Upper lobe of left lung (tissue), 6 donors: ENCODE results near the gene HACL1. TPM values are rescaled to one million over a fixed set of nuclear protein-coding genes. Genes with fewer than 3 reads are reported as not detected.

Experiments
- ATAC-seq, 2 donors: fragments of 200-7000 bp; cut with Tn5 transposase; one replicate each; pipeline ENCODE4 v1.9.1; 2022; ENCODE audit warnings: mild to moderate bottlenecking in 2 of 2, moderate library complexity in 2 of 2; ENCODE audit not compliant: low FRiP score in 2 of 2
- DNase-seq, 2 donors: peaks; one replicate each; pipeline ENCODE4 v3.0.0-alpha.2; 2019 to 2020
- H3K27ac ChIP-seq, 4 donors: fragments of 200-600 bp; sonication (generic); one replicate each; pipeline ENCODE4 v1.5.1; 2016 to 2019
- H3K27me3 ChIP-seq, 4 donors: fragments of 200-600 bp; sonication (generic); one replicate each; pipeline ENCODE4 v1.5.1; 2017 to 2019
- H3K36me3 ChIP-seq, 4 donors: fragments of 200-600 bp; sonication (generic); one replicate each; pipeline ENCODE4 v1.5.1; 2016 to 2019
- H3K4me1 ChIP-seq, 4 donors: fragments of 200-600 bp; sonication (generic); one replicate each; pipeline ENCODE4 v1.5.1; 2018 to 2019
- H3K4me3 ChIP-seq, 4 donors: fragments of 200-600 bp; sonication (generic); one replicate each; pipeline ENCODE4 v1.5.1; 2017 to 2019; ENCODE audit warnings: mild to moderate bottlenecking in 2 of 4, moderate library complexity in 1 of 4
- H3K9me3 ChIP-seq, 4 donors: fragments of 200-600 bp; sonication (generic); one replicate each; pipeline ENCODE4 v1.5.1; 2018 to 2019
- CTCF ChIP-seq, 6 experiments: fragments of 450-650 bp in 4 of 6; fragments of 200-600 bp in 2 of 6; sonication (generic) in 2 of 6; IDR thresholded peaks; one replicate each; pipeline ENCODE4 v1.5.1; 2016 to 2019; ENCODE audit warnings: antibody characterized with exemption in 6 of 6
- EP300 ChIP-seq, 4 donors: sonication (generic); formaldehyde crosslinking; IDR thresholded peaks; one replicate each; pipeline ENCODE4 v1.5.1; 2017; ENCODE audit warnings: antibody characterized with exemption in 4 of 4, control low read depth in 2 of 4
- POLR2A ChIP-seq, 4 donors: fragments of 450-650 bp; IDR thresholded peaks; one replicate each; pipeline ENCODE4 v1.5.1; 2016 to 2017; ENCODE audit warnings: antibody characterized with exemption in 4 of 4, mild to moderate bottlenecking in 2 of 4
- POLR2AphosphoS5 ChIP-seq, 2 donors: sonication (generic); formaldehyde crosslinking; IDR thresholded peaks; one replicate each; pipeline ENCODE4 v1.5.1; 2017; ENCODE audit warnings: antibody characterized with exemption in 2 of 2
- WGBS, 2 donors: methylation state at CpG; one replicate each; pipeline ENCODE4 v1.1.5; 2017 to 2018; 5-methylcytosine and 5-hydroxymethylcytosine counted together
- total RNA-seq, 6 donors: library from RNA; depleted of rRNA in 4 of 6; stranded (reverse); fragments of >200 nt in 4 of 6; gene quantifications; one replicate each; pipeline versions ENCODE4 v1.1.0 to v1.2.1, GENCODE V29; 2016 to 2021
- donor health status: DM: no; HTN: no; CAD: no; lungs with moderate emphysema.
- donor health status: DM: no; HTN: yes; CAD: no; lungs with severe emphysema.

The HACL1 gene
- total RNA-seq, 6 donors from 2014 or later: 12.9 to 32.5 (median 19.6) TPM

- 71 to 90% methylated on average over 3 of the region's 3 CpGs for WGBS, 2 donors
- ATAC-seq (no peak), DNase-seq (no peak)
- Histone ChIP-seq H3K27ac (no peak overlapping the region), H3K36me3 (peaks cover 9 to 65% (median 18%) of the 10 kb centered on the region in 4 donors), H3K4me3 (no peak overlapping the region), H3K4me1 (peaks cover 0 to 6% (median 2%) of the 10 kb centered on the region in 4 donors), H3K27me3 (no peaks in the 10 kb centered on the region), H3K9me3 (no peaks in the 10 kb centered on the region)
- TF ChIP-seq POLR2A (IDR thresholded peaks at IDR 0.05) (no peak), CTCF (IDR thresholded peaks at IDR 0.05) (no peak), POLR2AphosphoS5 (IDR thresholded peaks at IDR 0.05) (no peak), EP300 (IDR thresholded peaks at IDR 0.05) (no peak)
Observed at GRCh38 chr3:15576475-15576874, 24.9 kb downstream of the HACL1 start.

GRCh38 chr3:15575446-15575845, 25.9 kb downstream of the HACL1 start:
- H3K27me3 ChIP-seq: no peaks in the 10 kb centered on the region
- H3K4me3 ChIP-seq: no peak overlapping the region
- TF ChIP-seq CTCF (IDR thresholded peaks at IDR 0.05) (no peak), POLR2A (IDR thresholded peaks at IDR 0.05) (no peak)
- H3K36me3 ChIP-seq: peaks cover 9 to 68% (median 13%) of the 10 kb centered on the region in 4 donors
- 96 to 98% methylated on average over 5 of the region's 5 CpGs for WGBS, 2 donors
- peaks cover 0 to 6% (median 2%) of the 10 kb centered on the region in 4 donors for H3K4me1 ChIP-seq
- DNase-seq (no peak), ATAC-seq (no peak)
- no peaks in the 10 kb centered on the region for H3K9me3 ChIP-seq
- no peak overlapping the region for H3K27ac ChIP-seq

- TF ChIP-seq EP300 (IDR thresholded peaks at IDR 0.05): no peak
- TF ChIP-seq CTCF (IDR thresholded peaks at IDR 0.05): no peak
- TF ChIP-seq POLR2AphosphoS5 (IDR thresholded peaks at IDR 0.05): no peak
- TF ChIP-seq POLR2A (IDR thresholded peaks at IDR 0.05): no peak
- WGBS, 2 donors: 68 to 86% methylated on average over 4 of the region's 4 CpGs
- Histone ChIP-seq H3K4me3 (no peak overlapping the region), H3K27ac (no peak overlapping the region), H3K9me3 (no peaks in the 10 kb centered on the region), H3K36me3 (peaks cover 9 to 72% (median 16%) of the 10 kb centered on the region in 4 donors), H3K4me1 (no peaks in the 10 kb centered on the region), H3K27me3 (no peaks in the 10 kb centered on the region)
- DNase-seq: no peak
- ATAC-seq: no peak
Observed at GRCh38 chr3:15572138-15572537, 29.2 kb downstream of the HACL1 start.

- Histone ChIP-seq H3K9me3 (no peaks in the 10 kb centered on the region), H3K36me3 (peaks cover 11 to 84% (median 41%) of the 10 kb centered on the region in 4 donors), H3K4me3 (no peak overlapping the region), H3K27me3 (no peaks in the 10 kb centered on the region), H3K27ac (no peak overlapping the region), H3K4me1 (no peaks in the 10 kb centered on the region)
- TF ChIP-seq EP300 (IDR thresholded peaks at IDR 0.05): no peak
- TF ChIP-seq CTCF (IDR thresholded peaks at IDR 0.05): no peak
- TF ChIP-seq POLR2AphosphoS5 (IDR thresholded peaks at IDR 0.05): no peak
- no peak for TF ChIP-seq POLR2A (IDR thresholded peaks at IDR 0.05)
- no peak for ATAC-seq
- no peak for DNase-seq
- WGBS, 2 donors: 93 to 94% methylated on average over 1 of the region's 1 CpG
Observed at GRCh38 chr3:15563190-15563589, 38.2 kb downstream of the HACL1 start.

- WGBS, 2 donors: 81 to 86% methylated on average over 5 of the region's 5 CpGs
- DNase-seq (no peak), ATAC-seq (no peak)
- Histone ChIP-seq H3K36me3 (peaks cover 11 to 78% (median 37%) of the 10 kb centered on the region in 4 donors), H3K4me1 (peaks cover 0 to 3% (median 0%) of the 10 kb centered on the region in 4 donors), H3K4me3 (no peak overlapping the region), H3K27ac (no peak overlapping the region), H3K27me3 (no peaks in the 10 kb centered on the region), H3K9me3 (no peaks in the 10 kb centered on the region)
- TF ChIP-seq POLR2AphosphoS5 (IDR thresholded peaks at IDR 0.05) (no peak), CTCF (IDR thresholded peaks at IDR 0.05) (no peak), POLR2A (IDR thresholded peaks at IDR 0.05) (no peak), EP300 (IDR thresholded peaks at IDR 0.05) (no peak)
Observed at GRCh38 chr3:15562560-15562959, 38.8 kb downstream of the HACL1 start.
